Upper lobe of right lung (tissue), 1 donor: ENCODE data around the gene TRAPPC6A. TPM values are rescaled to one million over a fixed set of nuclear protein-coding genes. Genes with fewer than 3 reads are reported as not detected.

ENCODE experiments used
- ATAC-seq: fragments of 200-7000 bp; cut with Tn5 transposase; one replicate; pipeline ENCODE4 v1.9.1; 2020; ENCODE audit warnings: mild to moderate bottlenecking, moderate library complexity
- DNase-seq: peaks from one replicate; pipeline ENCODE4 v3.0.0-alpha.2; 2020
- H3K27ac ChIP-seq: fragments of 200-600 bp; one replicate; pipeline ENCODE4 v1.8.0; 2022
- H3K27me3 ChIP-seq: fragments of 200-600 bp; one replicate; pipeline ENCODE4 v1.8.0; 2022; ENCODE audit warnings: mild to moderate bottlenecking
- H3K36me3 ChIP-seq: fragments of 200-600 bp; one replicate; pipeline ENCODE4 v1.8.0; 2022
- H3K4me1 ChIP-seq: fragments of 200-600 bp; one replicate; pipeline ENCODE4 v1.8.0; 2022
- H3K4me3 ChIP-seq: fragments of 200-600 bp; one replicate; pipeline ENCODE4 v1.8.0; 2022; ENCODE audit warnings: mild to moderate bottlenecking
- H3K9me3 ChIP-seq: fragments of 200-600 bp; one replicate; pipeline ENCODE4 v1.8.0; 2022
- intact Hi-C: fragments of 100-400 bp; cut with DNase I; formaldehyde crosslinking; loops from one replicate; pipeline ENCODE4 v1.11.0; 2022
- total RNA-seq: library from RNA; stranded (reverse); fragmentation: NEBNext Ultra II Directional; extraction: Animal tissue kit (Norgen Biotek cat#: 25700); gene quantifications from one replicate; pipeline ENCODE4 v1.2.1, GENCODE V29; 2021
- TF ChIP-seq, protein P1 (sequence below): fragments of 200-600 bp; IDR thresholded peaks from one replicate; pipeline ENCODE4 v1.8.0; 2022; ENCODE audit warnings: antibody characterized with exemption
- donor health status: DM: no; HTN: yes; CAD: no; lungs with severe emphysema.

TRAPPC6A gene
- total RNA-seq, 1 donor from 2014 or later: 16.9 TPM

- H3K4me3 ChIP-seq: no peak overlapping the region
- peak; percentile 33 for ATAC-seq
- H3K4me1 ChIP-seq: peaks cover 8% of the 10 kb centered on the region
- no peaks in the 10 kb centered on the region for H3K27me3 ChIP-seq
- intact Hi-C loops: no loop called here
- no peaks in the 10 kb centered on the region for H3K36me3 ChIP-seq
- no peak for DNase-seq
- H3K9me3 ChIP-seq: no peaks in the 10 kb centered on the region
- H3K27ac ChIP-seq: no peak overlapping the region
- TF ChIP-seq, protein P1, sequence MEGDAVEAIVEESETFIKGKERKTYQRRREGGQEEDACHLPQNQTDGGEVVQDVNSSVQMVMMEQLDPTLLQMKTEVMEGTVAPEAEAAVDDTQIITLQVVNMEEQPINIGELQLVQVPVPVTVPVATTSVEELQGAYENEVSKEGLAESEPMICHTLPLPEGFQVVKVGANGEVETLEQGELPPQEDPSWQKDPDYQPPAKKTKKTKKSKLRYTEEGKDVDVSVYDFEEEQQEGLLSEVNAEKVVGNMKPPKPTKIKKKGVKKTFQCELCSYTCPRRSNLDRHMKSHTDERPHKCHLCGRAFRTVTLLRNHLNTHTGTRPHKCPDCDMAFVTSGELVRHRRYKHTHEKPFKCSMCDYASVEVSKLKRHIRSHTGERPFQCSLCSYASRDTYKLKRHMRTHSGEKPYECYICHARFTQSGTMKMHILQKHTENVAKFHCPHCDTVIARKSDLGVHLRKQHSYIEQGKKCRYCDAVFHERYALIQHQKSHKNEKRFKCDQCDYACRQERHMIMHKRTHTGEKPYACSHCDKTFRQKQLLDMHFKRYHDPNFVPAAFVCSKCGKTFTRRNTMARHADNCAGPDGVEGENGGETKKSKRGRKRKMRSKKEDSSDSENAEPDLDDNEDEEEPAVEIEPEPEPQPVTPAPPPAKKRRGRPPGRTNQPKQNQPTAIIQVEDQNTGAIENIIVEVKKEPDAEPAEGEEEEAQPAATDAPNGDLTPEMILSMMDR: peak; percentile 37
These were observed 22.5 kb upstream of the TRAPPC6A start for GRCh38 chr19:45200568-45200967.

DNA sequence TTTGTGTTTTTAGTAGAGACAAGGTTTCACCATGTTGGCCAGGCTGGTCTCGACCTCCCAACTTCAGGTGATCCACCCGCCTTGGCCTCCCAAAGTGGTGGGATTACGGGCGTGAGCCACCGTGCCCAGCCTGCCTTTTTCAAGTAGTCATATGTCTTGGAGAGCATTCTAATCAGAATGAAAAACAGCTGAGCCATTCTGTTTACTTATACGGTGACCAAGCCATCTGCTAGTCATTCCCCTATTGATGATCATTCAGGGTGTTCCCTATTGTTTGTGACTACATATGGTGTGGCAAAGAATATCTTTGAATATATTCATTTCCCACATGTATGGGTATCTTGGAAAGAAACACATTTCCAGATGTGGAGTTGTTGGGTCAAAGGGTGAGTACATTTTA is 17.7 kb upstream of the TRAPPC6A start:
- H3K4me3 ChIP-seq: no peak overlapping the region
- DNase-seq (no peak), ATAC-seq (no peak)
- intact Hi-C loops: no loop called here
- no peaks in the 10 kb centered on the region for H3K36me3 ChIP-seq
- no peaks in the 10 kb centered on the region for H3K4me1 ChIP-seq
- no peak overlapping the region for H3K27ac ChIP-seq
- TF ChIP-seq, protein P1: no peak
- H3K9me3 ChIP-seq: no peaks in the 10 kb centered on the region
- no peaks in the 10 kb centered on the region for H3K27me3 ChIP-seq

GRCh38 chr19:45191375-45191774 is 13.3 kb upstream of the TRAPPC6A start:
- H3K9me3 ChIP-seq: no peaks in the 10 kb centered on the region
- ATAC-seq: no peak
- H3K4me3 ChIP-seq: no peak overlapping the region
- H3K4me1 ChIP-seq: no peaks in the 10 kb centered on the region
- no peaks in the 10 kb centered on the region for H3K36me3 ChIP-seq
- no peak overlapping the region for H3K27ac ChIP-seq
- H3K27me3 ChIP-seq: no peaks in the 10 kb centered on the region
- TF ChIP-seq, protein P1: no peak
- DNase-seq: no peak
- intact Hi-C loops: no loop called here

GRCh38 chr19:45189971-45190370 is 11.9 kb upstream of the TRAPPC6A start:
- intact Hi-C loops: no loop called here
- no peak for DNase-seq

DNA sequence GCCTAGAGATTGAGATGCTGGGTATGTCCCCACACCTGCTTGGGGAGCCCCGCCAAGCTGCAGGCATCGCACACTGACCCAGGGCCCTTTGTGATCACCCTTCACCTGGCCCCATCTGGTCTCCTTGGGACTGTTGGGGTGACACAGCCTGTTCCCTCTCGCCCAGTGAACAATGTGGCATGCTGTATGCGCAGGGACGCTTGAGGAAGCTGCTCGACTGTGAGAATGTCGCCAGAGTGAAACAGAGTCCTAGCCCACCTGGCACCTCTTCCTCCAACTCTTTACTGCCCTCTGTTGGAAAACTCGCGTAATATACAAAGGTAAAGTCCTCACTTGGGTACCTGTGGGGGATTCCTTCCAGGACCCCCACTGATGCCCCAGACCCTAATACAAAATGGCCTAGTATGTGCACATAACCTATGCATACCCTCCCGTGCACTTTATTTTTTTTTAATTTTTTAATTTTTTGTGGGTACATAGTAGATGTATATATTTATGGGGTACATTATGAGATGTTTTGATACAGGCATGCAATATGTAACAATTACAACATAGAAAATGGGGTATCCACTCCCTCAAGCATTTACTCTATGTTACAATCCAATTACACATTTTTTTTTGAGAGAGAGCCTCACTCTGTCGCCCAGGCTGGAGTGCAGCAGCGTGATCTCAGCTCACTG is 9.5 kb upstream of the TRAPPC6A start:
- DNase-seq (no peak), ATAC-seq (peak; percentile 70)
- Histone ChIP-seq H3K27ac (no peak overlapping the region), H3K36me3 (no peaks in the 10 kb centered on the region), H3K4me1 (no peaks in the 10 kb centered on the region), H3K4me3 (no peak overlapping the region), H3K9me3 (no peaks in the 10 kb centered on the region), H3K27me3 (no peaks in the 10 kb centered on the region)
- intact Hi-C loops: no loop called here
- TF ChIP-seq, protein P1: peak; percentile 52

More at GRCh38 chr19:45189971-45190370, 11.9 kb upstream of the TRAPPC6A start:
- no peak overlapping the region for H3K4me3 ChIP-seq
- H3K27me3 ChIP-seq: no peaks in the 10 kb centered on the region
- no peak overlapping the region for H3K27ac ChIP-seq
- H3K36me3 ChIP-seq: no peaks in the 10 kb centered on the region
- no peaks in the 10 kb centered on the region for H3K4me1 ChIP-seq
- no peaks in the 10 kb centered on the region for H3K9me3 ChIP-seq
- no peak for ATAC-seq
- TF ChIP-seq, protein P1: no peak
